ENCODE measurements around the gene PNLIP.

Gene PNLIP

DNA sequence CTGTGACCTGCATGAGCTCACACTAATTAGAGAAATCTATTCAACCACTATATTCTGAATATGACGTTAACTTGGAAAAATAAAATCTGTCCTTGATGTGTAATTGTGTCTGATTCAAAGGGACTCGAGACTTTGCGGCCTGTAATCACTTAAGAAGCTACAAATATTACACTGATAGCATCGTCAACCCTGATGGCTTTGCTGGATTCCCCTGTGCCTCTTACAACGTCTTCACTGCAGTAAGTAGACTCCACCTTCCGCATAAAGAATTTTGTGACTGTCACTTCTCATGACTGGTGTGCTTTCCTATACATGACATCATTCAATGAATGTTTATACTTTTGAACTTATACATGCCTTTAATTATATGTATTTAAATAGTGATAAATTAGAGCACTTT lies 10.1 kb downstream of the PNLIP start:
- no peaks in the 10 kb centered on the region for H3K36me3 Mint-ChIP-seq (ENCODE audit: low read depth)
- H3K9me3 Mint-ChIP-seq = no peaks in the 10 kb centered on the region
- TF ChIP-seq CTCF (IDR thresholded peaks at IDR 0.05; ENCODE audit: unreplicated experiment in 3 of 3) = no peak
- H3K4me1 Mint-ChIP-seq = no peaks in the 10 kb centered on the region
- no peak overlapping the region for H3K27ac Mint-ChIP-seq
- H3K27me3 Mint-ChIP-seq (ENCODE audit: low read depth) = peaks cover 14% of the 10 kb centered on the region
- H3K4me3 Mint-ChIP-seq = no peak overlapping the region

GRCh38 chr10:116557305-116557880 lies 11.7 kb downstream of the PNLIP start:
- Mint-ChIP-seq H3K4me1 (no peaks in the 10 kb centered on the region), H3K9me3 (no peaks in the 10 kb centered on the region), H3K4me3 (no peak overlapping the region), H3K27ac (no peak overlapping the region), H3K27me3 (ENCODE audit: low read depth) (peaks cover 14% of the 10 kb centered on the region), H3K36me3 (ENCODE audit: low read depth) (no peaks in the 10 kb centered on the region)
- no peak for TF ChIP-seq CTCF (IDR thresholded peaks at IDR 0.05; ENCODE audit: unreplicated experiment in 3 of 3)

DNA sequence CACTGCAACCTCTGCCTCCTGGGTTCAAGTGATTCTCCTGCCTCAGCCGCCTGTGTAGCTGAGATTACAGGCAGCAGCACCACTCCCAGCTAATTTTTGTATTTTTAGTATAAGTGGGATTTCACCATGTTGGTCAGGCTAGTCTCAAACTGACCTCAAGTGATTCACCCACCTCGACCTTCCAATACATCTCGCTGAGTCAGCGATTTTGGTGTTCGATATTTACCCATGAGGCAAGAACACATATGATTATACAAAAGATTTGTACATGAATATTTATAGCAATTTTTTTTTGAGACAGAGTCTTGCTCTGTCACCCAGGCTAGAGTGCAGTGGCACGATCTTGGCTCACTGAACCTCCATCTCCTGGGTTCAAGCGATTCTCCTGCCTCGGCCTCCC lies 19.8 kb downstream of the PNLIP start:
- Mint-ChIP-seq H3K4me3 (no peak overlapping the region), H3K36me3 (ENCODE audit: low read depth) (no peaks in the 10 kb centered on the region), H3K9me3 (no peaks in the 10 kb centered on the region), H3K27ac (no peak overlapping the region), H3K27me3 (ENCODE audit: low read depth) (peaks cover 11% of the 10 kb centered on the region), H3K4me1 (no peaks in the 10 kb centered on the region)
- TF ChIP-seq CTCF (IDR thresholded peaks at IDR 0.05; ENCODE audit: unreplicated experiment in 3 of 3) = no peak

DNA sequence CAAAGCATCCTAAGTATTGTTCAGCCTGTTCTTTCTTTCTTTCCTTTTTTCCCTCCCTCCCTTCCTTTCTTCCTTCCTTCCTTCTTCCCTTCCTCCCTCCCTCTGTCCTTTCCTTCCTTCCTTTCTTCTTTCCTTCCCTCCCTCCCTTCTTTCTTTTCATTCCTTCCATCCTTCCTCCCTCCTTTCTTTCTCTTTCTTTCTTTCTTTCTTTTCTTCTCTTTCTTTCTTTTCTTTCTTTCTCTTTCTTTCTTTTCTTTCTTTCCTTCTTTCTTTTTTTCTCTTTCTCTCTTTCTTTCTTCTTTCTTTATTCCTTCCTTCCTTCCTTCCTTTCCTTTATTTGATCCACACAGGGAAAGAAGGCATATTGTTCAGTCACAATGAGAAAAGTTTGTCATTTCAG lies 21.2 kb downstream of the PNLIP start:
- H3K4me3 Mint-ChIP-seq = no peak overlapping the region
- no peak overlapping the region for H3K27ac Mint-ChIP-seq
- no peaks in the 10 kb centered on the region for H3K4me1 Mint-ChIP-seq
- no peaks in the 10 kb centered on the region for H3K36me3 Mint-ChIP-seq (ENCODE audit: low read depth)
- H3K9me3 Mint-ChIP-seq = no peaks in the 10 kb centered on the region
- peaks cover 11% of the 10 kb centered on the region for H3K27me3 Mint-ChIP-seq (ENCODE audit: low read depth)
- TF ChIP-seq CTCF (IDR thresholded peaks at IDR 0.05; ENCODE audit: unreplicated experiment in 3 of 3) = no peak

- Mint-ChIP-seq H3K36me3 (ENCODE audit: low read depth) (no peaks in the 10 kb centered on the region), H3K9me3 (no peaks in the 10 kb centered on the region), H3K27me3 (ENCODE audit: low read depth) (peaks cover 11% of the 10 kb centered on the region), H3K4me3 (no peak overlapping the region), H3K27ac (no peak overlapping the region), H3K4me1 (no peaks in the 10 kb centered on the region)
- no peak for TF ChIP-seq CTCF (IDR thresholded peaks at IDR 0.05; ENCODE audit: unreplicated experiment in 3 of 3)
Observed at GRCh38 chr10:116567335-116567734, 21.6 kb downstream of the PNLIP start.

GRCh38 chr10:116574797-116575196 lies 29.1 kb downstream of the PNLIP start:
- H3K4me3 Mint-ChIP-seq = no peak overlapping the region
- H3K4me1 Mint-ChIP-seq = no peaks in the 10 kb centered on the region
- peaks cover 5% of the 10 kb centered on the region for H3K9me3 Mint-ChIP-seq
- no peak for TF ChIP-seq CTCF (IDR thresholded peaks at IDR 0.05; ENCODE audit: unreplicated experiment in 3 of 3)
- no peaks in the 10 kb centered on the region for H3K36me3 Mint-ChIP-seq (ENCODE audit: low read depth)
- no peak overlapping the region for H3K27ac Mint-ChIP-seq
- peaks cover 7% of the 10 kb centered on the region for H3K27me3 Mint-ChIP-seq (ENCODE audit: low read depth)
